Right renal pelvis (tissue), 4 donors: Measurements from ENCODE around the gene PRDX3. TPM values are rescaled to one million over a fixed set of nuclear protein-coding genes. Genes with fewer than 3 reads are reported as not detected.

Source experiments
- DNase-seq, 4 donors: peaks; one replicate each; pipeline ENCODE4 v3.0.0-alpha.2; 2013; ENCODE audit warnings: low read depth in 4 of 4, low spot score in 3 of 4, missing footprints in 1 of 4
- polyA plus RNA-seq, 4 donors: library from polyadenylated mRNA; unstranded; fragments of 120-200 nt; gene quantifications; one replicate each; pipeline ENCODE4 v1.2.1, GENCODE V29; 2013; ENCODE audit not compliant: insufficient read length in 4 of 4

The PRDX3 gene
- 100 to 1,000 TPM; 277 to 321 (median 305) TPM for polyA plus RNA-seq

GRCh38 chr10:119178372-119179119 lies at the start of gene PRDX3:
Gene PRDX3, minus strand, starts transcription at chr10:119178812. Its CDS starts 22 bp downstream, at chr10:119178790.
- DNase-seq = peak; percentile 79 to 89 (median 84)

- DNase-seq = no peak
Observed at GRCh38 chr10:119227825-119228224, 49.2 kb upstream of the PRDX3 start.

DNA sequence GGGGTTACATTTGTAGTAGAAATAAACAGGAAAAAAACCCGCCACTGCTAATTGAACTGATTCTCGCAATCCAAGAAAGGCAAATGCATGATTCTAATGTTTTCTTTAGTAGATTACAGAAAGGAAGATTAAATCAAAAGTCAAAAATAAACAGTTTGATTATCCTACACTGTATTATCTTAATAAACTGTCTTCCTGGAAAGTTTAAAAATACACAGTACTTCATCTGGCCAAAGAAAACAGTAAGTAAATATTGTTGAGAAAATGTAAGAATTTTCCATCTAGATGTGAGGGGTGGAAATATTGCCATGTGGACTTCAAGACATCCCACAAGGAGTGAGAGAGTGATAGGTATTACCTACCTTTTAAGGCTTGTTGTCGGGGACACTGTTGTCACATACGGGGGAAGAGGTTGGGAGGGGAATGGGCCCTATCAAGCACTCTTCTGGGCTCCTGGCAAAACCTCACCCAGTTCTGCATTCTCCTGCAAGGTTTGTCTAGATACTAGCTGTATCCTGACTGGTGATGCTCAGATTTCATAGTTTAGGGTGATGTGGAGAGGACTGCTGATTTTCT lies 46.6 kb upstream of the PRDX3 start:
- no peak for DNase-seq

DNA sequence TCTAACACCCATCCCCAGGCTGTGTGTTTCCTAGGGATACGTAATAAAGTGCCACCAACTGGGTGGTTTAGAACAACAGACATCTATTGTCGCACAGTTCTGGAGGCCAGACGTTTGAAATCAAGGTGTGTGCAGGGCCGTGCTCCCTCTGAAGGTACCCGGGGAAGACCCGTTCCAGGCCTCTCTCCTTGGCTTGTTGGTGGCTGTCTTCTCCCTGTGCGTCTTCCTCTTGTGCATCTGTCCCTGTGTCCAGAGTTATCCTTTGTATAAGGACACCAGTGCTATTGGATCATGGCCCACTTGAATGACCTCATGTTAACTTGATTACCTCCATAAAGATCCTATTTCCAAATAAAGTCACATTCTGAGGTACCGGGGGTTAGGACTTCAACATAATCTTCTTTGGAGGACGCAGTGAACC lies 44.4 kb upstream of the PRDX3 start:
- no peak for DNase-seq

DNA sequence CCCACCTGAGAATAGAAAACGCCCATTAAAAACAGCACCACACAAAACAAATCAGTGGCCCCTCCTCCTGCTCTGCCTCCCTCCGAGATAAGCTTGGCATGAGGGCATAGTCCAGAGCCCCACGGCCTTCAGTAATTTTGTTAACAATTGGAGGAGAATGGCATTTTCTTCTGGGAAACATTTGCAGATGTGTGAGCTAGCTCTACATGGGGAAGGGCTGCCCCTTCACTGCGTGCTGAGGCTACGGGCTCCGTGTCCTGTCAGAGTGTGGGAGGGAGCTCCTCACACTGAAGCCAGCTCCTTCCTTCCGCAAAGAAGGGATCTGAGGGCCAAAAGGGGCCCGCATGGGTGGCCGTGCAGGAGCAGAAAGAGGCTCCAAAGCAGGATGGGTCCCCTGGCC lies 43.9 kb upstream of the PRDX3 start:
- DNase-seq = no peak

- no peak for DNase-seq
Observed at GRCh38 chr10:119221666-119222065, 43.1 kb upstream of the PRDX3 start.

- no peak for DNase-seq
Observed at GRCh38 chr10:119221201-119221600, 42.6 kb upstream of the PRDX3 start.

- DNase-seq = no peak
Observed at GRCh38 chr10:119219871-119220270, 41.3 kb upstream of the PRDX3 start.

GRCh38 chr10:119217991-119218490 lies 39.4 kb upstream of the PRDX3 start:
- no peak for DNase-seq

- DNase-seq = no peak
Observed at GRCh38 chr10:119217401-119217800, 38.8 kb upstream of the PRDX3 start.

- no peak for DNase-seq
Observed at GRCh38 chr10:119216127-119216526, 37.5 kb upstream of the PRDX3 start.

DNA sequence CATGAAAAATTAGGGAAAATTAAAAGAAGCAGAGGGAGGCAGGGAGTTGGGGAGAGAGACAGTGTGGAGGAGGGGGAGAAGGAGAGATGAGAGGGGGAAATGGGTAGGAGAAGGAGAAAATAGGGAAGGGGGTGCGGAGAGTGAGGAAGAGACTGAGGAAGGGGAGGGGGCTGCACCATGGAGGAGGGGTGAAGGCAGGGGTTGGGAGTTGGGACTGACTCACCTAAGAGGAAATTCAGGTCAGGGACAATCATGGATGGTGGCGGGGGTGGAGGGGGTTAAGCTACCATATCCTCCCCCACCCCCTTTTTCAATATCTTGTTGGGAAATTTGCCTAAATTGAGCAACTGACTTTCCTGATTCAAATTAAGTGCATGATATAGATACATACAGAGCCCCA lies 36.8 kb upstream of the PRDX3 start:
- DNase-seq = no peak

GRCh38 chr10:119211625-119212441 lies 33.2 kb upstream of the PRDX3 start:
- DNase-seq = no peak

GRCh38 chr10:119211176-119211575 lies 32.6 kb upstream of the PRDX3 start:
- DNase-seq = no peak

- no peak for DNase-seq
Observed at GRCh38 chr10:119210633-119211032, 32.0 kb upstream of the PRDX3 start.

DNA sequence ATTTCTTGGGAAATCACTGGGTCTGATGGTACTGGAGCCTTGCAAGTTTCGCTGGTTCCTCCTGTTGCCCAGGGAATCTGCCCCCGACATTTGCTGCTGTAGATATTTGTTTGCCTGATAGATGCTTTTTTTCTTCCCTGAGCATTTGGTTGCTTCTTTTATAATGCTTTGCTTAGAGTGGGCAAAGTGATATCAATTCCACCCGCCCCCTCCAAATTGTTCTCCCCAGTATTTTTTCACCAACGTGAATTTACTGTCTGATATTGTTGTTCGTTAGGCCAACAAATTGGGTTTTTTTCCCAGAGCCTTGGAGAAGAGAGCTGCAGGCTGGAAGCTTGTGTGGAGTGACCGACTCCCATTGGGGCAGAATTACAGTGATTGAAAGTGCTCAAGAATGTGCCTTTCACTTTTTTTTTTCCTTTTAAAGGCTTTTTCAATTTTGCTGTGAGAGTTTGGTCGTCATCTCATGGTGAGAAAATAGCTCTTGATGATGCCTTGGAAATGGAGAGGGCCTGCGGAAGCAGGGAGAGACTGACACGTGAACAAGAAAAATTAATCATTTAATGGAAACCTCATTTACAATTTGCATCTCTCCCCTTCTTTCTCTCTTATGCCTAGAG lies 31.2 kb upstream of the PRDX3 start:
- DNase-seq = no peak

- DNase-seq = peak in 1 of 4 donors; percentile 55
Observed at GRCh38 chr10:119209035-119209735, 30.6 kb upstream of the PRDX3 start.

DNA sequence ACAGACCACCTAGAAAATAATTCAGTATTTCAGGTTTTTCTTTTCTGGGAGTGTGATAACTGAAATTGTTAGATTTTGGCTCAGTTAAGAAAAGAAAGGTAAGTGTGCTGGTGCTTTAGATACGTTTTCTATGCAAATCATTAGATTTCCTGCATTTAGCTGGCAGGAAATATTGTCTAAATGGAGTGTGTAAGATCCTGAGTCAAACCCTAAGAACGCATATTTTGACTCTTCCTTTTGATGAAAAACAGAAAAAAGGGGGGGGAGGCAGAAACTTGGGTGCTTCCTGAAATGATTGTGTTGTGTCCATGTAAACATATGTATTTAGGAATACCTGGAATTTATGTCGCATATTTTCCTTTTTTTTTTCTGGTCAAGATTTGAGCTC lies 29.9 kb upstream of the PRDX3 start:
- DNase-seq = no peak

- no peak for DNase-seq
Observed at GRCh38 chr10:119207713-119208552, 29.3 kb upstream of the PRDX3 start.
